ENCODE results near the gene AMOTL1. TPM values are rescaled to one million over a fixed set of nuclear protein-coding genes. Genes with fewer than 3 reads are reported as not detected.

The AMOTL1 gene, protein sequence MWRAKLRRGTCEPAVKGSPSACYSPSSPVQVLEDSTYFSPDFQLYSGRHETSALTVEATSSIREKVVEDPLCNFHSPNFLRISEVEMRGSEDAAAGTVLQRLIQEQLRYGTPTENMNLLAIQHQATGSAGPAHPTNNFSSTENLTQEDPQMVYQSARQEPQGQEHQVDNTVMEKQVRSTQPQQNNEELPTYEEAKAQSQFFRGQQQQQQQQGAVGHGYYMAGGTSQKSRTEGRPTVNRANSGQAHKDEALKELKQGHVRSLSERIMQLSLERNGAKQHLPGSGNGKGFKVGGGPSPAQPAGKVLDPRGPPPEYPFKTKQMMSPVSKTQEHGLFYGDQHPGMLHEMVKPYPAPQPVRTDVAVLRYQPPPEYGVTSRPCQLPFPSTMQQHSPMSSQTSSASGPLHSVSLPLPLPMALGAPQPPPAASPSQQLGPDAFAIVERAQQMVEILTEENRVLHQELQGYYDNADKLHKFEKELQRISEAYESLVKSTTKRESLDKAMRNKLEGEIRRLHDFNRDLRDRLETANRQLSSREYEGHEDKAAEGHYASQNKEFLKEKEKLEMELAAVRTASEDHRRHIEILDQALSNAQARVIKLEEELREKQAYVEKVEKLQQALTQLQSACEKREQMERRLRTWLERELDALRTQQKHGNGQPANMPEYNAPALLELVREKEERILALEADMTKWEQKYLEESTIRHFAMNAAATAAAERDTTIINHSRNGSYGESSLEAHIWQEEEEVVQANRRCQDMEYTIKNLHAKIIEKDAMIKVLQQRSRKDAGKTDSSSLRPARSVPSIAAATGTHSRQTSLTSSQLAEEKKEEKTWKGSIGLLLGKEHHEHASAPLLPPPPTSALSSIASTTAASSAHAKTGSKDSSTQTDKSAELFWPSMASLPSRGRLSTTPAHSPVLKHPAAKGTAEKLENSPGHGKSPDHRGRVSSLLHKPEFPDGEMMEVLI
- total RNA-seq (2022; extraction: Qiagen RNA extraction) = 5.3 to 9.8 TPM (median 7.5 TPM) in 5 replicates

GRCh38 chr11:94767701-94768601 is at the start of gene AMOTL1:
Gene AMOTL1 (plus strand): TSS chr11:94768356. CDS start chr11:94768512, 156 bp downstream.

Other genes starting within 250 kb of the AMOTL1 start
- 2.4 to 2.7 TPM (median 2.6 TPM) in 5 replicates for gene FUT4, start 224.4 kb upstream of the AMOTL1 start, total RNA-seq (2022; extraction: Qiagen RNA extraction)
- gene PIWIL4, start 201.0 kb upstream of the AMOTL1 start, total RNA-seq (2022; extraction: Qiagen RNA extraction) = 0.09 to 0.24 TPM (median 0.18 TPM) in 5 replicates
- gene CWC15, start 205.2 kb downstream of the AMOTL1 start, total RNA-seq (2022; extraction: Qiagen RNA extraction) = 30.2 to 32.2 TPM (median 30.4 TPM) in 5 replicates
- 0.24 to 0.63 TPM (median 0.32 TPM) in 5 replicates for gene KDM4D, start 205.4 kb downstream of the AMOTL1 start, total RNA-seq (2022; extraction: Qiagen RNA extraction)